HL-60 (cell line): Measurements from ENCODE around the gene SAFB2.

Source experiments
- POLR2AphosphoS5 ChIP-seq: IDR thresholded peaks from 2 replicates; pipeline ENCODE4 v1.6.1; 2012; ENCODE audit warnings: low read depth
- TF ChIP-seq, protein P1 (sequence below): IDR thresholded peaks from one replicate; pipeline ENCODE4 v1.5.1; 2011; ENCODE audit warnings: low read length, control low read depth, inconsistent platforms; ENCODE audit not compliant: insufficient read depth

- TF ChIP-seq, protein P1, sequence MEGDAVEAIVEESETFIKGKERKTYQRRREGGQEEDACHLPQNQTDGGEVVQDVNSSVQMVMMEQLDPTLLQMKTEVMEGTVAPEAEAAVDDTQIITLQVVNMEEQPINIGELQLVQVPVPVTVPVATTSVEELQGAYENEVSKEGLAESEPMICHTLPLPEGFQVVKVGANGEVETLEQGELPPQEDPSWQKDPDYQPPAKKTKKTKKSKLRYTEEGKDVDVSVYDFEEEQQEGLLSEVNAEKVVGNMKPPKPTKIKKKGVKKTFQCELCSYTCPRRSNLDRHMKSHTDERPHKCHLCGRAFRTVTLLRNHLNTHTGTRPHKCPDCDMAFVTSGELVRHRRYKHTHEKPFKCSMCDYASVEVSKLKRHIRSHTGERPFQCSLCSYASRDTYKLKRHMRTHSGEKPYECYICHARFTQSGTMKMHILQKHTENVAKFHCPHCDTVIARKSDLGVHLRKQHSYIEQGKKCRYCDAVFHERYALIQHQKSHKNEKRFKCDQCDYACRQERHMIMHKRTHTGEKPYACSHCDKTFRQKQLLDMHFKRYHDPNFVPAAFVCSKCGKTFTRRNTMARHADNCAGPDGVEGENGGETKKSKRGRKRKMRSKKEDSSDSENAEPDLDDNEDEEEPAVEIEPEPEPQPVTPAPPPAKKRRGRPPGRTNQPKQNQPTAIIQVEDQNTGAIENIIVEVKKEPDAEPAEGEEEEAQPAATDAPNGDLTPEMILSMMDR: no peak
- TF ChIP-seq POLR2AphosphoS5: no peak
Measured at GRCh38 chr19:5617080-5617479, 5.5 kb downstream of the SAFB2 start.
